Kidney epithelial cell (primary cell): ENCODE measurements around the gene HOOK2. TPM values are rescaled to one million over a fixed set of nuclear protein-coding genes. Genes with fewer than 3 reads are reported as not detected.
"Not testable (repeated sequence)": the region's sequence is repeated elsewhere in the genome, so short reads cannot be mapped to it uniquely, and the experiment has no call there.

Experiments
- DNase-seq: peaks from one replicate; pipeline ENCODE4 v3.0.0-alpha.2; 2010; ENCODE audit warnings: low read depth
- H3K27me3 ChIP-seq: 2 replicates; pipeline ENCODE4 v1.6.0; 2011; ENCODE audit warnings: low read length; ENCODE audit not compliant: control insufficient read depth, insufficient read depth
- H3K36me3 ChIP-seq: 2 replicates; pipeline ENCODE4 v1.5.1; 2011; ENCODE audit warnings: low read length; ENCODE audit not compliant: control insufficient read depth, insufficient read depth
- H3K4me3 ChIP-seq: 2 replicates; pipeline ENCODE4 v1.5.1; 2011; ENCODE audit warnings: low read depth, mild to moderate bottlenecking, control low read depth, low read length
- total RNA-seq: library from RNA; depleted of rRNA; stranded (reverse); fragments of >200 nt; gene quantifications from 2 replicates; pipeline ENCODE4 v1.2.3, GENCODE V29; 2015
- TF ChIP-seq, protein P1 (sequence below): IDR thresholded peaks from 2 replicates; pipeline ENCODE4 v1.5.1; 2011; ENCODE audit warnings: mild to moderate bottlenecking, moderate library complexity, low read length, control low read depth, inconsistent platforms; ENCODE audit not compliant: insufficient read depth, poor library complexity, severe bottlenecking

HOOK2 gene, protein sequence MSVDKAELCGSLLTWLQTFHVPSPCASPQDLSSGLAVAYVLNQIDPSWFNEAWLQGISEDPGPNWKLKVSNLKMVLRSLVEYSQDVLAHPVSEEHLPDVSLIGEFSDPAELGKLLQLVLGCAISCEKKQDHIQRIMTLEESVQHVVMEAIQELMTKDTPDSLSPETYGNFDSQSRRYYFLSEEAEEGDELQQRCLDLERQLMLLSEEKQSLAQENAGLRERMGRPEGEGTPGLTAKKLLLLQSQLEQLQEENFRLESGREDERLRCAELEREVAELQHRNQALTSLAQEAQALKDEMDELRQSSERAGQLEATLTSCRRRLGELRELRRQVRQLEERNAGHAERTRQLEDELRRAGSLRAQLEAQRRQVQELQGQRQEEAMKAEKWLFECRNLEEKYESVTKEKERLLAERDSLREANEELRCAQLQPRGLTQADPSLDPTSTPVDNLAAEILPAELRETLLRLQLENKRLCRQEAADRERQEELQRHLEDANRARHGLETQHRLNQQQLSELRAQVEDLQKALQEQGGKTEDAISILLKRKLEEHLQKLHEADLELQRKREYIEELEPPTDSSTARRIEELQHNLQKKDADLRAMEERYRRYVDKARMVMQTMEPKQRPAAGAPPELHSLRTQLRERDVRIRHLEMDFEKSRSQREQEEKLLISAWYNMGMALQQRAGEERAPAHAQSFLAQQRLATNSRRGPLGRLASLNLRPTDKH
- 38.7 and 44.1 TPM in 2 replicates for total RNA-seq

DNA sequence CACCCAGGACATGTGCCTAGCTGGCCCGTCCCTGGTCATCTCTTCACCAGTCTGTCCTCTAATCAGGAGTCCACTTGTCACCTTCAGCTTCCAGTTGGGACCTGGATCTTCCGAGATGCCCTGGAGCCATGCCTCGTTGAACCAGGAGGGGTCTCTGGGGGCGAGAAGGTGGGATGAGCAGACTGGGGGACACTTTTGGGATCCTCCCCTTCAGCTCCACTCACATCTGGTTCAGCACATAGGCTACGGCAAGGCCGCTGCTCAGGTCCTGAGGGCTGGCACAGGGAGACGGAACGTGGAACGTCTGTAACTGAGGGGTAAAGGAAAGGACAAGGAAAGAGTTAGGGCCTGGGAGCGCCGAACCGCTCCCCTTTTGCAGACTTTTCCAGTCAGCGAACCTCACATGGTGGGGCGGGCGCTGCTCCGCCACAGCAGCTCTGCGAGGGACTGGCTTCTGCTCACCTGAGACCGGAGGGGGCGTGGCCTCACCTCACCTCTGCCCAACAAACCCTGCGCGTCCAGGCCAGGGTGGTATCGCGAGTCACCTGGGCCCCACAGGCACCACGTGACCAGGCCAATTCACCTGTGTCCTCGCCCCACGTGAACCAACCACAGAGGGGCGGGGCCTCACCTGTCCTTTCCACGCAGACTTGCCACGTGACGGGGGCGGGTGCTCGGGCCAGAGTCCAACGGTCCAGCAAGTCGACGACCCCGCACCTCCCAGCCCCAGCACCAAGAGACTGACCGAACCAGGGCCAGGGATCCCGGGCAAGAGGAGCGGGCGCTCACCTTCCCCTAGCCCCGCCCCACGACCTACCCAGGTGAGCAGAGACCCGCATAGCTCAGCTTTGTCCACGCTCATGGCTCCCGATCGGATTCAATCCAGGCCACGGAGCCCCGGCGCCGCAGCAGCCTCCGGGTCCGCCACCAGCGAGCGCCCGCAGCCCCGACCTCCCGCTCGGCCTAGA is at the start of gene HOOK2:
Gene HOOK2, minus strand, starts transcription at position 965 of the 968 bp plus-strand sequence. Its CDS starts 103 bp downstream, at position 862.
- TF ChIP-seq, protein P1, sequence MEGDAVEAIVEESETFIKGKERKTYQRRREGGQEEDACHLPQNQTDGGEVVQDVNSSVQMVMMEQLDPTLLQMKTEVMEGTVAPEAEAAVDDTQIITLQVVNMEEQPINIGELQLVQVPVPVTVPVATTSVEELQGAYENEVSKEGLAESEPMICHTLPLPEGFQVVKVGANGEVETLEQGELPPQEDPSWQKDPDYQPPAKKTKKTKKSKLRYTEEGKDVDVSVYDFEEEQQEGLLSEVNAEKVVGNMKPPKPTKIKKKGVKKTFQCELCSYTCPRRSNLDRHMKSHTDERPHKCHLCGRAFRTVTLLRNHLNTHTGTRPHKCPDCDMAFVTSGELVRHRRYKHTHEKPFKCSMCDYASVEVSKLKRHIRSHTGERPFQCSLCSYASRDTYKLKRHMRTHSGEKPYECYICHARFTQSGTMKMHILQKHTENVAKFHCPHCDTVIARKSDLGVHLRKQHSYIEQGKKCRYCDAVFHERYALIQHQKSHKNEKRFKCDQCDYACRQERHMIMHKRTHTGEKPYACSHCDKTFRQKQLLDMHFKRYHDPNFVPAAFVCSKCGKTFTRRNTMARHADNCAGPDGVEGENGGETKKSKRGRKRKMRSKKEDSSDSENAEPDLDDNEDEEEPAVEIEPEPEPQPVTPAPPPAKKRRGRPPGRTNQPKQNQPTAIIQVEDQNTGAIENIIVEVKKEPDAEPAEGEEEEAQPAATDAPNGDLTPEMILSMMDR: no peak
- H3K4me3 ChIP-seq: peak within 1 kb of the TSS; percentile 91
- no peaks in the 10 kb centered on the region for H3K27me3 ChIP-seq
- DNase-seq: no peak
- no peaks in the 10 kb centered on the region for H3K36me3 ChIP-seq

DNA sequence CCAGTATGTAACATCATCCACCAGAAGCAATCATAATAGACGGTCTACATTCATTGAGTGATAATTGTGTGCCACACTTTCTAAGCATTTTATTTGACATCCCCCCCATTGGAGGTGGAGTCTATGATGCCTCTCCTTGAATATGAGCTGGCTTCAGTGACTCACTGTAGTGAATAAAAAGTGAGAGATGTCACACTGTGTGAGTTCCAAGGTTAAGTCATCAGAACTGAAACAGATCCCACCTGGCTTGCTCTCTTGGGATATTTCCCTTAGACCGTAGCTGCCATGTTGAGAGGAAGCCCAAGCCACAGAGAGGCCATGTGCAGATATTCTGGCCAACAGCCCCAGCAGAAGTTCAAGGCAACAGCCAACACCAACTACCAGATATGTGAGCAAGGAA is 46.4 kb upstream of the HOOK2 start:
- no peak overlapping the region for H3K4me3 ChIP-seq
- TF ChIP-seq, protein P1: no peak
- H3K27me3 ChIP-seq: peaks cover 8% of the 10 kb centered on the region
- H3K36me3 ChIP-seq: no peaks in the 10 kb centered on the region
- no peak for DNase-seq

DNA sequence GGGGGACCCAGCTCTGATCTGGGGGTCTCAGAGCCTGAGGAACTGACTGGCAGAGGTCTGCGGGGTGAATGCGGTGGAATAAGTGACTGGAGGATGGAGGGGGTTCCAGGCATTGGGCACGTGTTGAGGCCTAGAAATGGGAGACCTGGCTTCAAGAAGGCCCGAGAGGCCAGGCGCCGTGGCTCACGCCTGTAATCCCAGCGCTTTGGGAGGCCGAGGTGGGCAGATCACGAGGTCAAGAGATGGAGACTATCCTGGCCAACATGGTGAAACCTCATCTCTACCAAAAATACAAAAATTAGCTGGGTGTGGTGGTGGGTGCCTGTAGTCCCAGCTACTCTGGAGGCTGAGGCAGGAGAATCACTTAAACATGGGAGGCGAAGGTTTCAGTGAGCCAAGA is 42.5 kb upstream of the HOOK2 start:
- not testable (repeated sequence) for H3K4me3 ChIP-seq, H3K27me3 ChIP-seq, H3K36me3 ChIP-seq, DNase-seq

DNA sequence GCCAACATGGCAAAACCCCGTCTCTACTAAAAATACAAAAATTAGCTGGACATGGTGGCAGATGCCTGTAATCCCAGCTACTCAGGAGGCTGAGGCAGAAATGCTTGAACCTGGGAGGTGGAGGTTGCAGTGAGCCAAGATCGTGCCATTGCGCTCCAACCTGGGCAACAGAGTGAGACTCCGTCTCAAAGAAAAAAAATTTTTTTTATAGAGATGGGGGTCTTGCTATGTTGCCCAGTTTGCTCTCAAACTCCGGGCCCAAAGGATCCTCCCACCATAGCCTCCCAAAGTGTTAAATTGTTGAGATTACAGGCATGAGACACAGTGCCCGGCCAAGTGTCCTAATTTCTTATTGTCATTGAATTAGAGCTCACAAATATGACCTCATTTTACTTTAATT is 41.8 kb upstream of the HOOK2 start:
- not testable (repeated sequence) for H3K36me3 ChIP-seq, H3K27me3 ChIP-seq, DNase-seq, H3K4me3 ChIP-seq

DNA sequence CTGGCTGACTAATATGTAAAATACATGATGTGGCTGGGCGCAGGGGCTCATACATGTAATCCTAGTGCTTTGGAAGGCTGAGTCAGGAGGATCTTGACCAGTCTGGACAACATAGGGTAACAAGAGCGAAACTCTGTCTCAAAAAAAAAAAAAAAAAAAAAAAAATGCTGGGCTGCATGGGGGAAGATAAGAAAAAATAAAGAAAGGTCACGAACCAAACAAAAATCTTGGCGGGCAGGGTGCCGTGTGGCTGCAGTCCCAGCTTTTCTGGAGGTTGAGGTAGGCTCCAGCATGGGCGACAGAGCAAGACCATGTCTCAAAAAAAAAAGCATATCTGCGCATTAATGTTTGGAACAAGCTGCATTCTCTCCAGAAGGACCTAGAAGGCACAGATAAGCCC is 39.7 kb upstream of the HOOK2 start:
- peaks cover 1% of the 10 kb centered on the region for H3K36me3 ChIP-seq
- TF ChIP-seq, protein P1: no peak

DNA sequence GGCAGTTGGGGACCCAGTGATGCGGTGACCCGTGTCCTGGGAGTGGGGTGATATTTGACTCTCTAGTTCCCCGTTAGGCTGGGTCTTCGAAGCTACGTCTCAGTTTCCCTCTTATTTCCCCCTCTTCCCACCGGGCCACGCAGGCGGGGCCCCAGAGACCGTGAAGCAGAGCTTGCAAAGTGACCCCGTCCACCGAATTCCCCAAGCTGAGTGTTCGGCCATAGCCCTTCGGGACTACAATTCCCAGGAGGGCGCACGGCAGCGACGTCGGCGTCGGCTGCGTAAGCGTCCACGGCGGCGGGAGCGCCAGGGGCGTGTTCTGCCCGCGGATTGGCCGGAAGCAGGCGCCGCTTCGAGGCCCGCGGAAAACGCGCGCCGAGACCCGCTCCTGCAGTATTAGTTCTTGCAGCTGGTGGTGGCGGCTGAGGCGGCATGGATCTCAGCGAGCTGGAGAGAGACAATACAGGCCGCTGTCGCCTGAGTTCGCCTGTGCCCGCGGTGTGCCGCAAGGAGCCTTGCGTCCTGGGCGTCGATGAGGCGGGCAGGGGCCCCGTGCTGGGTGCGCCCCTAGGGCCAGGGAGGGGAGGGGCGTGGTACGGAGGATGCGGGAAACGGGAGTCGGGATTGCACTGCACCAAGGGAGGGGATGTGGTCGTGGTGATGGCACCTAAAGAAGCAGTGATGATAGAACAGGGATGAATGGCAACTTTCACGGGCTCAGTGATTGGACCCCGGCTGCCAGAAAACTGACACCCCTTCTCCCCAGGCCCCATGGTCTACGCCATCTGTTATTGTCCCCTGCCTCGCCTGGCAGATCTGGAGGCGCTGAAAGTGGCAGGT is 31.1 kb upstream of the HOOK2 start, which contains the start of gene RNASEH2A:
Gene RNASEH2A, plus strand, starts transcription at position 343 of the 840 bp plus-strand sequence. Its CDS starts 90 bp downstream, at position 433.
- H3K27me3 ChIP-seq: no peaks in the 10 kb centered on the region
- peak within 1 kb of the TSS; percentile 68 for H3K4me3 ChIP-seq
- H3K36me3 ChIP-seq: peaks cover 1% of the 10 kb centered on the region
- TF ChIP-seq, protein P1: no peak
- peak; percentile 65 for DNase-seq

More for the DNA sequence above, 39.7 kb upstream of the HOOK2 start:
- no peak for DNase-seq
- Histone ChIP-seq H3K27me3 (no peaks in the 10 kb centered on the region), H3K4me3 (no peak overlapping the region)
